Endothelial cell of umbilical vein (primary cell): Measurements from ENCODE around the gene GFER. TPM values are rescaled to one million over a fixed set of nuclear protein-coding genes. Genes with fewer than 3 reads are reported as not detected.

Source experiments
- BruUV-seq: library from RNA; stranded (reverse); fragments of 400-500 nt; replicated peaks from 2 replicates; lab custom pipeline; 2021; lab: Mats Ljungman, UMichigan
- CTCF ChIA-PET: fragments of 300-600, 350-600 bp; sonication (Branson Sonifier 250); formaldehyde crosslinking; loops from one replicate; lab custom pipeline; 2021; ENCODE audit warnings: antibody characterized with exemption, inconsistent platforms; lab: Charles Lee
- POLR2A ChIA-PET: fragments of 300-600, 350-600 bp; sonication (Branson Sonifier 250); formaldehyde crosslinking; loops from one replicate; lab custom pipeline; 2021; ENCODE audit warnings: antibody characterized with exemption, inconsistent platforms; lab: Charles Lee
- DNase-seq: peaks from one replicate; pipeline ENCODE4 v3.0.0-alpha.2; 2011; ENCODE audit warnings: low read depth, low spot score
- FAIRE-seq: peaks from 2 replicates; lab custom pipeline; 2011; peaks lifted over from hg19 to GRCh38; lab: Jason Lieb, UNC
- H2AFZ ChIP-seq: 2 replicates; pipeline ENCODE4 v1.6.0; 2012; ENCODE audit warnings: low read depth, low read length, control low read depth, inconsistent platforms
- H3K27ac ChIP-seq: 2 replicates; pipeline ENCODE4 v1.5.1; 2011; ENCODE audit warnings: low read depth, mild to moderate bottlenecking, control low read depth, low read length, moderate library complexity; ENCODE audit not compliant: insufficient read depth
- H3K27me3 ChIP-seq, 2 experiments: 2 replicates each; pipeline versions ENCODE4 v1.6.0 to v1.6.1; 2011; ENCODE audit warnings: low read length in 2 of 2, mixed read lengths in 1 of 2; ENCODE audit not compliant: control insufficient read depth in 2 of 2, insufficient read depth in 2 of 2
- H3K36me3 ChIP-seq, 2 experiments: 2 replicates in 1 of 2; 3 replicates in 1 of 2; pipeline ENCODE4 v1.5.1; 2011; ENCODE audit warnings: low read length in 2 of 2, mild to moderate bottlenecking in 1 of 2, moderate library complexity in 1 of 2; ENCODE audit not compliant: control insufficient read depth in 2 of 2, insufficient read depth in 2 of 2; ENCODE audit errors: extremely low read depth in 1 of 2
- H3K4me1 ChIP-seq: 3 replicates; pipeline ENCODE4 v1.5.1; 2011; ENCODE audit warnings: mild to moderate bottlenecking, low read length; ENCODE audit not compliant: control insufficient read depth, insufficient read depth; ENCODE audit errors: extremely low read depth
- H3K4me2 ChIP-seq: 2 replicates; pipeline ENCODE4 v1.6.1; 2011; ENCODE audit warnings: low read length, control low read depth, mixed read lengths; ENCODE audit not compliant: insufficient read depth
- H3K4me3 ChIP-seq, 3 experiments: fragments of 200-600 bp in 1 of 3; sonication (generic), shearing (Covaris generic) in 1 of 3; replicated peaks in 1 of 3; 2 replicates each; pipeline ENCODE4 v1.5.1; 2011 to 2016; ENCODE audit warnings: control low read depth in 3 of 3, low read length in 3 of 3, mild to moderate bottlenecking in 2 of 3, inconsistent platforms in 1 of 3, low read depth in 1 of 3, moderate library complexity in 1 of 3; ENCODE audit not compliant: insufficient read depth in 1 of 3
- H3K79me2 ChIP-seq: 2 replicates; pipeline ENCODE4 v1.6.0; 2012; ENCODE audit warnings: low read length, inconsistent platforms; ENCODE audit not compliant: control insufficient read depth, insufficient read depth
- H3K9ac ChIP-seq: replicated peaks from 2 replicates; pipeline ENCODE3; 2011; ENCODE audit warnings: low read length, control low read depth; ENCODE audit not compliant: insufficient read depth; ENCODE audit errors: extremely low read depth
- H3K9me1 ChIP-seq: replicated peaks from 3 replicates; pipeline ENCODE4 v1.6.0; 2011; ENCODE audit warnings: mild to moderate bottlenecking, low read length; ENCODE audit not compliant: control insufficient read depth, insufficient read depth; ENCODE audit errors: extremely low read depth
- H3K9me3 ChIP-seq: replicated peaks from 2 replicates; pipeline ENCODE4 v1.5.1; 2012; ENCODE audit warnings: low read length, inconsistent platforms; ENCODE audit not compliant: control insufficient read depth, insufficient read depth
- H4K20me1 ChIP-seq: replicated peaks from 2 replicates; pipeline ENCODE3; 2011; ENCODE audit warnings: mild to moderate bottlenecking, low read length; ENCODE audit not compliant: control insufficient read depth, insufficient read depth; ENCODE audit errors: extremely low read depth
- FOS ChIP-seq: IDR thresholded peaks from 2 replicates; pipeline ENCODE4 v1.6.1; 2011; ENCODE audit warnings: mild to moderate bottlenecking, low read length, moderate library complexity, borderline replicate concordance; ENCODE audit not compliant: insufficient read depth
- JUN ChIP-seq: IDR thresholded peaks from 2 replicates; pipeline ENCODE4 v1.6.1; 2011; ENCODE audit warnings: borderline replicate concordance, low read depth; ENCODE audit not compliant: insufficient read length, insufficient read depth
- MYC ChIP-seq: IDR thresholded peaks from one replicate; pipeline ENCODE4 v1.6.1; 2011; ENCODE audit warnings: mild to moderate bottlenecking, low read depth, low read length
- POLR2A ChIP-seq: IDR thresholded peaks from 2 replicates; pipeline ENCODE4 v1.6.1; 2012; ENCODE audit warnings: low read depth, mild to moderate bottlenecking, control low read depth, low read length
- dilution Hi-C: fragments of 300-500 bp; cut with MboI; formaldehyde crosslinking; loops from one replicate; pipeline ENCODE4 v1.15.0; 2019; ENCODE audit warnings: low sequenced_read_pairs; ENCODE audit not compliant: extremely low pct_ligation_motif_present
- intact Hi-C: fragments of 100-400 bp; cut with micrococcal nuclease; formaldehyde crosslinking; loops from one replicate; pipeline ENCODE4 v1.10.0; 2022
- polyA plus RNA-seq, 4 experiments: library from polyadenylated mRNA; depleted of rRNA in 3 of 4; stranded (reverse) in 3 of 4; unstranded in 1 of 4; fragments of >200 nt; gene quantifications; 2 replicates each; pipeline versions ENCODE4 v1.2.1 to v1.2.3, GENCODE V29; 2011 to 2012; ENCODE audit warnings: missing spikeins in 1 of 4
- total RNA-seq: library from RNA; stranded (reverse); gene quantifications from 2 replicates; pipeline ENCODE4 v1.2.3, GENCODE V29; 2021
- TF ChIP-seq, protein P1 (sequence below), 2 donors: IDR thresholded peaks; 1 replicate in 1 of 2; 2 replicates in 1 of 2; pipeline ENCODE4 v1.5.1; 2011; ENCODE audit warnings: low read length in 2 of 2, mild to moderate bottlenecking in 2 of 2, moderate library complexity in 2 of 2, control low read depth in 1 of 2, inconsistent platforms in 1 of 2, low read depth in 1 of 2; ENCODE audit not compliant: insufficient read depth in 1 of 2; ENCODE audit errors: extremely low read depth in 1 of 2
- TF ChIP-seq, protein P2 (sequence below): IDR thresholded peaks from 2 replicates; pipeline ENCODE4 v1.6.1; 2011; ENCODE audit not compliant: insufficient read depth, insufficient read length

GFER gene
- total and polyA plus RNA-seq, 2 donors (not counting 3 experiments of a cell fraction or from before 2014, with no cell fraction given): 13.7 to 29.9 TPM

DNA sequence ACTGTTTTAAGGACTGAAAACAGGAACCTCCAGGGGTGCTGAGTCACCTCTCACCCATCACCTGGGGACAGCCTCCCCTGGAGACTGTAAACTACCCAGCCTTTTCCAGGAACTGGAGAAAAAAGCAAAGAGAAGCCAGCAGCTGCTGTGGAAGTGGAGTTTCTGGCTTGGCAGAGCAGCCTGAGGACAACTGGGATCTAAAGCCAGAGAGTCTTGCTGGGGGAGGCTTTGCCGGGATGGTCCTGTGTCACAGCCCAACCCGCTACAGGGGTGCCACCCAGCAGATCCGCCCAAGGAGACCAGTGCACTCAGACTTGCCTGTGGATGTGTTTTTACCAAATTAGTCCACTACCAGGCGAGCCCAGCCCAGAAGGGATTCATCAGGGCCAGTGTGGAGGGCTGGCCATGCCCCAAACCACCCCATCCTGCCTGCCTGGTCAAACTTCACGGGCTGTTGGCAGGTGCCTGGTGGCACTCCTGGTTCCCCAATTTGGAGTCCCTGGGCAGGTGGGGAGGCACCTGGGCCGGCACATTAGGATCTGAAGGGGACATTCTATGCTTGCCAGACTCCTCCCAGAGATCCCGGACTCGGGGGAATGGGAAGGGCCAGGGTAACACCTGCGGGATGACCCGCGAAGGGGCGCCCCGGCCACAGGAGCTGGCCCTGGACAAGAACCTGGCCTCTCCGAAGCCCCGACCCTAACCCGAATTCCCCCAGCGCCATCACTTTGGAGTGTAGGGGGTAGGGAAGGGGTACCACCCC lies 41.8 kb upstream of the GFER start:
- peak overlapping the region; percentile 53 to 89 (median 62) for H3K4me3 ChIP-seq
- H3K27me3 ChIP-seq: no peaks in the 10 kb centered on the region
- ChIA-PET POLR2A (interaction anchor here (1.5 kb wide), 1 partner anchor 22 kb away, joined by 11 read pairs; the partner anchor contains the start of gene RPS2), CTCF (interaction anchor here (1.0 to 1.1 kb wide), 2 partner anchors 93 to 198 kb away, joined by 3 to 4 read pairs; no protein-coding TSS in a partner anchor)
- H3K79me2 ChIP-seq: no peaks in the 10 kb centered on the region
- H3K36me3 ChIP-seq: peaks cover 0 to 15% of the 10 kb centered on the region in 2 experiments
- TF ChIP-seq, protein P1, sequence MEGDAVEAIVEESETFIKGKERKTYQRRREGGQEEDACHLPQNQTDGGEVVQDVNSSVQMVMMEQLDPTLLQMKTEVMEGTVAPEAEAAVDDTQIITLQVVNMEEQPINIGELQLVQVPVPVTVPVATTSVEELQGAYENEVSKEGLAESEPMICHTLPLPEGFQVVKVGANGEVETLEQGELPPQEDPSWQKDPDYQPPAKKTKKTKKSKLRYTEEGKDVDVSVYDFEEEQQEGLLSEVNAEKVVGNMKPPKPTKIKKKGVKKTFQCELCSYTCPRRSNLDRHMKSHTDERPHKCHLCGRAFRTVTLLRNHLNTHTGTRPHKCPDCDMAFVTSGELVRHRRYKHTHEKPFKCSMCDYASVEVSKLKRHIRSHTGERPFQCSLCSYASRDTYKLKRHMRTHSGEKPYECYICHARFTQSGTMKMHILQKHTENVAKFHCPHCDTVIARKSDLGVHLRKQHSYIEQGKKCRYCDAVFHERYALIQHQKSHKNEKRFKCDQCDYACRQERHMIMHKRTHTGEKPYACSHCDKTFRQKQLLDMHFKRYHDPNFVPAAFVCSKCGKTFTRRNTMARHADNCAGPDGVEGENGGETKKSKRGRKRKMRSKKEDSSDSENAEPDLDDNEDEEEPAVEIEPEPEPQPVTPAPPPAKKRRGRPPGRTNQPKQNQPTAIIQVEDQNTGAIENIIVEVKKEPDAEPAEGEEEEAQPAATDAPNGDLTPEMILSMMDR (IDR thresholded peaks at IDR 0.05; ENCODE audit: extremely low read depth in 1 of 2, insufficient read depth in 1 of 2, low read depth in 1 of 2, low read length in 2 of 2): no peak
- TF ChIP-seq JUN (no peak), POLR2A (no peak), FOS (no peak), MYC (no peak)
- TF ChIP-seq, protein P2, sequence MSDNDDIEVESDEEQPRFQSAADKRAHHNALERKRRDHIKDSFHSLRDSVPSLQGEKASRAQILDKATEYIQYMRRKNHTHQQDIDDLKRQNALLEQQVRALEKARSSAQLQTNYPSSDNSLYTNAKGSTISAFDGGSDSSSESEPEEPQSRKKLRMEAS: no peak
- no peaks in the 10 kb centered on the region for H3K9me1 ChIP-seq
- intact Hi-C loops: loop anchor here (2.0 kb wide), 1 partner anchor 13 kb away; no protein-coding TSS in a partner anchor
- peak overlapping the region; percentile 81 for H2AFZ ChIP-seq
- peaks cover 12% of the 10 kb centered on the region for H3K4me1 ChIP-seq
- H4K20me1 ChIP-seq: no peaks in the 10 kb centered on the region
- no peaks in the 10 kb centered on the region for H3K9me3 ChIP-seq
- BruUV-seq: TSS peak; percentile 27
- peak overlapping the region; percentile 58 for H3K4me2 ChIP-seq
- DNase-seq (no peak), FAIRE-seq (no peak)
- H3K9ac ChIP-seq: peak overlapping the region; percentile 64
- no peak overlapping the region for H3K27ac ChIP-seq
- dilution Hi-C loops: no loop called here
